ENCODE measurements around the gene AXDND1.

GRCh38 chr1:179589509-179589908, 223.7 kb downstream of the AXDND1 start:
- TF ChIP-seq CTCF (conservative IDR thresholded peaks at IDR 0.05 in 1 of 2, IDR thresholded peaks at IDR 0.05 in 1 of 2; ENCODE audit: extremely low read depth in 1 of 2, insufficient read depth in 1 of 2, low read depth in 1 of 2, low read length in 2 of 2) = no peak
- no peak for TF ChIP-seq EZH2 (IDR thresholded peaks at IDR 0.05; ENCODE audit: borderline replicate concordance, low read length)
